ENCODE measurements around the gene AP5S1.
A peak's percentile ranks its signal among the peaks of the same experiment; 100 is the strongest.
"Not testable (repeated sequence)": the region's sequence is repeated elsewhere in the genome, so short reads cannot be mapped to it uniquely, and the experiment has no call there.

The AP5S1 gene

GRCh38 chr20:3820048-3820900 lies at the start of gene AP5S1:
Gene AP5S1 (plus strand): TSS chr20:3820547. CDS start chr20:3822118, 1,571 bp downstream.
- no peak for FAIRE-seq

- no peak for FAIRE-seq
These were observed 48.7 kb upstream of the AP5S1 start for GRCh38 chr20:3771552-3772058.

GRCh38 chr20:3775457-3776108 lies 44.8 kb upstream of the AP5S1 start:
- FAIRE-seq = no peak

- no peak for FAIRE-seq
These were observed 43.0 kb upstream of the AP5S1 start for GRCh38 chr20:3777381-3777715.

- FAIRE-seq = no peak
These were observed 42.4 kb upstream of the AP5S1 start for GRCh38 chr20:3777716-3778629.

GRCh38 chr20:3778976-3779375 lies 41.4 kb upstream of the AP5S1 start:
- no peak for FAIRE-seq

- peak; percentile 90 for FAIRE-seq
These were observed 39.0 kb upstream of the AP5S1 start, which contains the start of gene SPEF1 for GRCh38 chr20:3781153-3781910. Gene SPEF1 (minus strand): TSS chr20:3781448. CDS start chr20:3781287, 161 bp downstream.

- no peak for FAIRE-seq
These were observed 37.8 kb upstream of the AP5S1 start for GRCh38 chr20:3782597-3782996.

- no peak for FAIRE-seq
These were observed 37.3 kb upstream of the AP5S1 start for GRCh38 chr20:3783068-3783489.

GRCh38 chr20:3783511-3784195 lies 36.7 kb upstream of the AP5S1 start:
- FAIRE-seq = no peak

- no peak for FAIRE-seq
These were observed 36.0 kb upstream of the AP5S1 start for GRCh38 chr20:3784216-3784853.

GRCh38 chr20:3784863-3785239 lies 35.5 kb upstream of the AP5S1 start:
- no peak for FAIRE-seq

- no peak for FAIRE-seq
These were observed 34.9 kb upstream of the AP5S1 start for GRCh38 chr20:3785240-3786125.

GRCh38 chr20:3786126-3786484 lies 34.2 kb upstream of the AP5S1 start:
- FAIRE-seq = no peak

GRCh38 chr20:3786665-3787323 lies 33.6 kb upstream of the AP5S1 start, which contains the start of gene CENPB:
Gene CENPB (minus strand): TSS chr20:3786740. CDS start chr20:3786483, 257 bp downstream.
- FAIRE-seq = no peak

- no peak for FAIRE-seq
These were observed 32.9 kb upstream of the AP5S1 start for GRCh38 chr20:3787324-3788014.

GRCh38 chr20:3788685-3789155 lies 31.6 kb upstream of the AP5S1 start:
- FAIRE-seq = no peak

GRCh38 chr20:3789201-3789600 lies 31.1 kb upstream of the AP5S1 start:
- not testable (repeated sequence) for FAIRE-seq
